GM23338 (cell line): Measurements from ENCODE around the gene SPATA13. TPM values are rescaled to one million over a fixed set of nuclear protein-coding genes. Genes with fewer than 3 reads are reported as not detected.

Source experiments
- ATAC-seq: fragments of 200-7000 bp; cut with Tn5 transposase; 3 replicates; pipeline ENCODE4 v1.9.1; 2020
- DNase-seq: peaks from one replicate; pipeline ENCODE4 v3.0.0-alpha.2; 2015; ENCODE audit warnings: low spot score
- H2AFZ ChIP-seq: fragments of 200-600 bp; sonication (generic); 2 replicates; pipeline ENCODE4 v1.8.0; 2016; ENCODE audit warnings: antibody characterized with exemption, mild to moderate bottlenecking, moderate library complexity
- H3F3A ChIP-seq: fragments of 200-600 bp; sonication (generic); replicated peaks from 2 replicates; pipeline ENCODE4 v1.8.0; 2017; ENCODE audit warnings: antibody characterized with exemption, mixed run types, low read depth
- H3K27ac ChIP-seq: fragments of 200-600 bp; sonication (generic); 2 replicates; pipeline ENCODE4 v1.6.1; 2016; ENCODE audit warnings: low read depth
- H3K27me3 ChIP-seq: fragments of 200-600 bp; sonication (generic); 2 replicates; pipeline ENCODE4 v1.8.0; 2016; ENCODE audit warnings: mild to moderate bottlenecking, mixed run types, moderate library complexity; ENCODE audit not compliant: insufficient read depth
- H3K36me3 ChIP-seq: fragments of 200-600 bp; sonication (generic); 2 replicates; pipeline ENCODE4 v1.8.0; 2016; ENCODE audit warnings: mild to moderate bottlenecking; ENCODE audit not compliant: insufficient read depth
- H3K4me1 ChIP-seq: fragments of 200-600 bp; sonication (generic); 2 replicates; pipeline ENCODE4 v1.8.0; 2016; ENCODE audit warnings: mild to moderate bottlenecking, moderate library complexity; ENCODE audit not compliant: insufficient read depth
- H3K4me2 ChIP-seq: fragments of 200-600 bp; sonication (generic); 2 replicates; pipeline ENCODE4 v1.7.1; 2017; ENCODE audit warnings: mixed run types
- H3K4me3 ChIP-seq: fragments of 200-600 bp; sonication (generic); 2 replicates; pipeline ENCODE4 v1.6.1; 2016; ENCODE audit warnings: mixed run types
- H3K79me2 ChIP-seq: fragments of 200-600 bp; sonication (generic); replicated peaks from 2 replicates; pipeline ENCODE4 v1.8.0; 2017; ENCODE audit warnings: mild to moderate bottlenecking; ENCODE audit not compliant: insufficient read depth
- H3K9me2 ChIP-seq: fragments of 200-600 bp; sonication (generic); 2 replicates; pipeline ENCODE4 v1.8.0; 2017; ENCODE audit not compliant: insufficient read depth
- H4K20me1 ChIP-seq: fragments of 200-600 bp; sonication (generic); replicated peaks from 2 replicates; pipeline ENCODE4 v1.8.0; 2017; ENCODE audit warnings: mild to moderate bottlenecking; ENCODE audit not compliant: insufficient read depth
- H3K27ac Mint-ChIP-seq: 2 replicates; pipeline ENCODE4 v1.8.0; 2020; ENCODE audit warnings: inconsistent platforms, mild to moderate bottlenecking, moderate library complexity, mixed read lengths
- H3K27me3 Mint-ChIP-seq: 3 replicates; pipeline ENCODE4 v1.8.0; 2022; ENCODE audit warnings: low read depth, mild to moderate bottlenecking, moderate library complexity, mixed read lengths, inconsistent platforms; ENCODE audit not compliant: insufficient read depth, poor library complexity
- H3K36me3 Mint-ChIP-seq: 3 replicates; pipeline ENCODE4 v1.8.0; 2021; ENCODE audit warnings: low read depth, mild to moderate bottlenecking, inconsistent platforms, moderate library complexity, mixed read lengths
- H3K4me1 Mint-ChIP-seq: 3 replicates; pipeline ENCODE4 v1.8.0; 2020; ENCODE audit warnings: mild to moderate bottlenecking, inconsistent platforms, mixed read lengths
- H3K4me3 Mint-ChIP-seq: 3 replicates; pipeline ENCODE4 v1.8.0; 2021; ENCODE audit warnings: moderate library complexity, mild to moderate bottlenecking, inconsistent platforms, mixed read lengths
- H3K9me3 Mint-ChIP-seq: 3 replicates; pipeline ENCODE4 v1.8.0; 2020; ENCODE audit warnings: moderate library complexity, mild to moderate bottlenecking, inconsistent platforms, mixed read lengths
- CREB1 ChIP-seq: fragments of 250-450 bp; sonication (Bioruptor Pico); IDR thresholded peaks from 2 replicates; pipeline ENCODE4 v1.5.0; 2020; ENCODE audit warnings: low read depth, mild to moderate bottlenecking, moderate library complexity
- EZH2phosphoT487 ChIP-seq: fragments of 200-600 bp; sonication (generic); IDR thresholded peaks from one replicate; pipeline ENCODE4 v1.8.1; 2018; ENCODE audit warnings: antibody characterized with exemption; ENCODE audit not compliant: unreplicated experiment
- JUNB ChIP-seq: IDR thresholded peaks from one replicate; pipeline ENCODE4 v1.6.1; 2016; ENCODE audit warnings: antibody characterized with exemption; ENCODE audit not compliant: unreplicated experiment
- NANOG ChIP-seq: IDR thresholded peaks from 2 replicates; pipeline ENCODE4 v1.6.1; 2016; ENCODE audit warnings: antibody characterized with exemption, borderline replicate concordance
- POLR2AphosphoS5 ChIP-seq: IDR thresholded peaks from 2 replicates; pipeline ENCODE4 v1.6.1; 2016; ENCODE audit warnings: antibody characterized with exemption, low read depth
- REST ChIP-seq: IDR thresholded peaks from one replicate; pipeline ENCODE4 v1.6.1; 2018; ENCODE audit warnings: antibody characterized with exemption; ENCODE audit not compliant: unreplicated experiment
- STAT1 ChIP-seq: IDR thresholded peaks from one replicate; pipeline ENCODE4 v1.6.1; 2016; ENCODE audit warnings: antibody characterized with exemption; ENCODE audit not compliant: unreplicated experiment
- ZNF331 ChIP-seq: fragments of 250-450 bp; sonication (Bioruptor Pico); IDR thresholded peaks from 2 replicates; pipeline ENCODE4 v1.5.0; 2020; ENCODE audit warnings: low read depth, mild to moderate bottlenecking, moderate library complexity
- polyA plus RNA-seq: library from polyadenylated mRNA; unstranded; fragments of >200 nt; fragmentation: Nextera tagmentation; extraction: Ambion mirVana; gene quantifications from 2 replicates; pipeline ENCODE4 v1.2.1, GENCODE V29; 2016
- total RNA-seq: library from RNA; depleted of rRNA; stranded (reverse); fragments of >200 nt; shearing (Covaris generic); gene quantifications from 2 replicates; pipeline ENCODE4 v1.2.3, GENCODE V29; 2014

Gene SPATA13
- total and polyA plus RNA-seq, 2 experiments from 2014 or later: 11.9 to 45.7 TPM

- TF ChIP-seq JUNB (no peak), CREB1 (no peak), STAT1 (no peak), REST (no peak), EZH2phosphoT487 (no peak), ZNF331 (CRISPR knock-in tag) (no peak), POLR2AphosphoS5 (no peak)
Measured at GRCh38 chr13:24199016-24199415, 38.5 kb downstream of the SPATA13 start (continued).

GRCh38 chr13:24202215-24202614, 41.7 kb downstream of the SPATA13 start:
- Histone ChIP-seq H3K4me1 (peaks cover 18% of the 10 kb centered on the region; the same call in 1 of the 2 replicates), H3K27ac (no peak overlapping the region), H4K20me1 (no peaks in the 10 kb centered on the region; the same call in none of the 2 replicates), H3K27me3 (no peaks in the 10 kb centered on the region), H3F3A (no peaks in the 10 kb centered on the region), H3K9me2 (no peaks in the 10 kb centered on the region), H2AFZ (no peak overlapping the region), H3K79me2 (peaks cover 86% of the 10 kb centered on the region), H3K4me3 (no peak overlapping the region), H3K4me2 (no peak overlapping the region), H3K36me3 (no peaks in the 10 kb centered on the region)
- H3K4me1 Mint-ChIP-seq: peaks cover 22% of the 10 kb centered on the region
- no peaks in the 10 kb centered on the region for H3K9me3 Mint-ChIP-seq
- H3K4me3 Mint-ChIP-seq: no peak overlapping the region
- DNase-seq: no peak
- H3K27me3 Mint-ChIP-seq: peaks cover 2% of the 10 kb centered on the region
- TF ChIP-seq NANOG: no peak
- TF ChIP-seq JUNB: no peak
- no peak for TF ChIP-seq REST
- no peak for TF ChIP-seq ZNF331 (CRISPR knock-in tag)
- peak; percentile 44; the same call in 2 of the 3 replicates for ATAC-seq
- no peak overlapping the region for H3K27ac Mint-ChIP-seq
- H3K36me3 Mint-ChIP-seq: no peaks in the 10 kb centered on the region; the same call in 2 of the 3 replicates
